ENCODE data around the gene TMEM94. TPM values are rescaled to one million over a fixed set of nuclear protein-coding genes. Genes with fewer than 3 reads are reported as not detected.

Gene TMEM94
- total RNA-seq, 4 donors from 2014 or later, result 19.3 to 56.5 (median 28.3) TPM

- Histone ChIP-seq H3K4me1 (peaks cover 39 to 75% (median 42%) of the 10 kb centered on the region in 3 donors), H3K9me3 (no peaks in the 10 kb centered on the region), H3K36me3 (peaks cover 0 to 29% (median 0%) of the 10 kb centered on the region in 3 donors), H3K27ac (peak within 1 kb of the TSS; percentile 90 to 95 (median 92)), H3K27me3 (no peaks in the 10 kb centered on the region), H3K4me3 (peak within 1 kb of the TSS; percentile 73 to 98 (median 92))
- DNase-seq, result peak; percentile 54
- whole genome bisulfite sequencing, 2 donors, result 0% methylated on average over 1 of the region's 45 CpGs; no CpG with 5 or more reads in 1 of the 2 donors
- intact Hi-C loops (cut with DNase I), result loop anchor here (5.0 kb wide), 2 partner anchors 71 to 89 kb away; partner anchors contain the start of gene MYO15B
- peak in 1 of 4 donors; percentile 25 for TF ChIP-seq POLR2A (IDR thresholded peaks at IDR 0.05)
- peak in 1 of 6 experiments; percentile 7 for TF ChIP-seq CTCF (IDR thresholded peaks at IDR 0.05)
Measured at GRCh38 chr17:75516255-75516618, 59.8 kb downstream of the TMEM94 start, which contains the start of gene TSEN54. TSS of gene TSEN54 (plus strand) at chr17:75516528. CDS start at chr17:75516561, 33 bp downstream.

GRCh38 chr17:75516619-75517296, 60.3 kb downstream of the TMEM94 start:
- Histone ChIP-seq H3K4me3 (peak overlapping the region; percentile 73 to 98 (median 92)), H3K9me3 (no peaks in the 10 kb centered on the region), H3K4me1 (peaks cover 37 to 70% (median 39%) of the 10 kb centered on the region in 3 donors), H3K36me3 (peaks cover 0 to 34% (median 0%) of the 10 kb centered on the region in 3 donors), H3K27ac (peak overlapping the region; percentile 74 to 95 (median 86)), H3K27me3 (no peaks in the 10 kb centered on the region)
- TF ChIP-seq POLR2A (IDR thresholded peaks at IDR 0.05) (no peak), CTCF (IDR thresholded peaks at IDR 0.05) (no peak)
- no peak for DNase-seq
- intact Hi-C loops (cut with DNase I), result loop anchor here (5.0 kb wide), 2 partner anchors 71 to 89 kb away; partner anchors contain the start of gene MYO15B
- 0% methylated on average over 1 to 4 of the region's 65 CpGs for WGBS, 2 donors

- intact Hi-C loops (cut with DNase I), result loop anchor here (5.0 kb wide), 2 partner anchors 70 to 90 kb away; partner anchors contain the start of gene MYO15B
- Histone ChIP-seq H3K4me1 (peaks cover 31 to 63% (median 34%) of the 10 kb centered on the region in 3 donors), H3K27ac (peak overlapping the region; percentile 74 to 95 (median 86)), H3K36me3 (peaks cover 0 to 40% (median 0%) of the 10 kb centered on the region in 3 donors), H3K9me3 (no peaks in the 10 kb centered on the region), H3K4me3 (peak overlapping the region; percentile 73 to 98 (median 92)), H3K27me3 (no peaks in the 10 kb centered on the region)
- no peak for DNase-seq
- 20 to 27% methylated on average over 6 to 7 of the region's 10 CpGs for WGBS, 2 donors
- TF ChIP-seq POLR2A (IDR thresholded peaks at IDR 0.05), result no peak
- peak in 4 of 6 experiments; percentile 11 to 52 (median 30) for TF ChIP-seq CTCF (IDR thresholded peaks at IDR 0.05)
Measured at GRCh38 chr17:75517297-75517865, 60.9 kb downstream of the TMEM94 start.

- TF ChIP-seq CTCF (IDR thresholded peaks at IDR 0.05) (no peak), POLR2A (IDR thresholded peaks at IDR 0.05) (no peak)
- no peak for DNase-seq
- H3K9me3 ChIP-seq, result no peaks in the 10 kb centered on the region
- H3K27ac ChIP-seq, result peak overlapping the region in 1 of 4 donors; percentile 93
- WGBS, 2 donors, result 65 to 80% methylated on average over 3 of the region's 3 CpGs
- no peaks in the 10 kb centered on the region for H3K27me3 ChIP-seq
- intact Hi-C loops (cut with DNase I), result loop anchor here (5.0 kb wide), 2 partner anchors 69 to 91 kb away; partner anchors contain the start of gene MYO15B
- H3K4me1 ChIP-seq, result peaks cover 25 to 55% (median 30%) of the 10 kb centered on the region in 3 donors
- H3K4me3 ChIP-seq, result peak overlapping the region in 1 of 4 donors; percentile 8
- peaks cover 0 to 47% (median 0%) of the 10 kb centered on the region in 3 donors for H3K36me3 ChIP-seq
Measured at GRCh38 chr17:75518201-75518600, 61.8 kb downstream of the TMEM94 start.
